GM12891 (cell line): Measurements from ENCODE around the gene CAMKV.

Experiments
- POLR2A ChIP-seq: IDR thresholded peaks from 2 replicates; pipeline ENCODE4 v1.6.1; 2011; ENCODE audit warnings: low read depth, low read length, control low read depth
- POLR2AphosphoS5 ChIP-seq: IDR thresholded peaks from 2 replicates; pipeline ENCODE4 v1.6.1; 2011; ENCODE audit warnings: low read depth, low read length, control low read depth
- SPI1 ChIP-seq: IDR thresholded peaks from 2 replicates; pipeline ENCODE4 v1.6.1; 2011; ENCODE audit warnings: low read depth, low read length, control low read depth
- TAF1 ChIP-seq: IDR thresholded peaks from 2 replicates; pipeline ENCODE4 v1.6.1; 2011; ENCODE audit warnings: low read depth, low read length, control low read depth

DNA sequence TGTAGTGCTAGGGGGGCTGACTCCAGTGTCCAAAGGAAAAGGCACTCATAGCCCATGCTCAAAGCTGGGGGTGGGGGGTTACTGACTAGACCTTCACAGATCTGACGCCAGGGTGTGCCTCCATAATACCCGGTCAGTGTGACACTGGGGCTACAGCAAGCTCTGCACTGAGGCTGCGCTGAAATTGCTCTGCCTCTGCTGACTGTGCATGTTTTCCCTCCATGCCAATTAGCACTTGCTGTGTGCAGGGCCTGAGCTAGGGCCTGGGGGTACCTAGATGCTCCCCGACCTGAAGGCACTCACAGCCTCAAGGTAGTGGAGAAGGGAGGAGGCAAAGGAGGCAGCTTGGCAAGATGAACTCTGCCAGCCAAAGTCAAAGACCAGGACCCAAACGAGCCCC, 5.2 kb downstream of the CAMKV start:
- no peak for TF ChIP-seq POLR2A
- no peak for TF ChIP-seq POLR2AphosphoS5
- no peak for TF ChIP-seq TAF1
- no peak for TF ChIP-seq SPI1
